GM18517 (cell line): ENCODE results near the gene TMEM30B.

ENCODE experiments used
- ATAC-seq: cut with Tn5 transposase; IDR thresholded peaks from one replicate; pipeline ENCODE4 v1.9.1; 2021; ENCODE audit warnings: mild to moderate bottlenecking, moderate library complexity; ENCODE audit not compliant: unreplicated experiment

Gene TMEM30B

DNA sequence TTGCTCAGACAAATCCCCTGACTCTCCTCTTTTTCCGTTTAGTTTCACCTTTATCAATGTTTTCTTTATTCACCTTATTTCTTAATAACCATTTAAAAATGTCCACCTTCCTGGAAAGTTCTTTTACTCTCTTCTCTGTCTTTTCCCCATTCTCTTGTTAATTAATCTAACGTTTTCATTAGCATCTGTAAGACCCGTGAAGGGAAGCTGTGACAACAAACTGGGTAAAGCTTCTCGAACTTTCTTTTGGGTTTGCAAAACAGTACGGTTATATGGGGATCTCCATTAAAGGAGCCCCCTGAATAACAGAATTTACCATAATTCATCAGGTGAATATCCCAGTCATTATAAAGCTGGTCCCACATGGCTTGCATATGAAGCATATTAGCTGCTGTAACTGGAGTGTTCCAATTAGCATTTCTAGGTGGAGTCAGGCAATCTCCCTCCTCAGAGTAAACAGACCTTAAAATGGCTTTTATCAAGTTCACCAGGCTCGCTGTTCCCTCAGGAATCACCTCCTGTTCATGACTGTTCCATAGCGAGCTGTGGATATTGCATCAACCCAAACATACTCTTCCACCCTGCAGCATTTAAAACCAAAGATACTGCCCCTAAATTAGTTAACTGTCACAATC lies 42.4 kb downstream of the TMEM30B start:
- ATAC-seq: no peak

DNA sequence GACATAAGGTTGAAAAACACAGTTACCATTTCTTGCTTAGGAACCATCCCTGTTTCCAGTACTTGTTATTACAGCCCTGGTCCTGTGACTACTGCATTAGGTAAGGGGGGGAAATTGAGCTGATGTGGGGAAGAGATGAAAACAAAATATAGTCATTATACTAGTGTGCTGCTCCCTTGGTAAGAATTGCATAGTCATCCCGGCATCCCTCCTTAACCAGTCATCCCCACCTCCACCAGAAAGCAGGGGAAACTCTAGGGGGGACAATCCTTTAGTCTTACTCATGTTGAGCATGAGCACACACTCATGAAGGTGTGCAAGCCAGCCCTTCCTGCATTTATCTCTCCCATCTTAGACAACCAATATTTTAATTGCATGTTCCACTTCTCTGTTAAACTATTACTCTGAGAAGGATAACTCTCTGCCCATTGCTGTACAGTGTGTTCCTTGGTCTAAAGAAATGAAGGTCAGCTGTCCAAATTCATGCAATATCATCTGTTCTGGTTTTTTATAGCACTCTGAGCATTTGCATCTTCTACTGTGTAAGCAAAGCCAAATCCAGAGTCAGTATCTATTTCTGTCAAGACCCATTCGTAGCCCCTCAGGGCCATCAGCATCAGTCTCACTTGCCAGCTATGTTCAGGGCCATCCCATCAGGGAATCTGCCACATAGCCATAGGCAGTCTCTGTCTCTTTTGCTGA lies 46.8 kb downstream of the TMEM30B start:
- no peak for ATAC-seq

DNA sequence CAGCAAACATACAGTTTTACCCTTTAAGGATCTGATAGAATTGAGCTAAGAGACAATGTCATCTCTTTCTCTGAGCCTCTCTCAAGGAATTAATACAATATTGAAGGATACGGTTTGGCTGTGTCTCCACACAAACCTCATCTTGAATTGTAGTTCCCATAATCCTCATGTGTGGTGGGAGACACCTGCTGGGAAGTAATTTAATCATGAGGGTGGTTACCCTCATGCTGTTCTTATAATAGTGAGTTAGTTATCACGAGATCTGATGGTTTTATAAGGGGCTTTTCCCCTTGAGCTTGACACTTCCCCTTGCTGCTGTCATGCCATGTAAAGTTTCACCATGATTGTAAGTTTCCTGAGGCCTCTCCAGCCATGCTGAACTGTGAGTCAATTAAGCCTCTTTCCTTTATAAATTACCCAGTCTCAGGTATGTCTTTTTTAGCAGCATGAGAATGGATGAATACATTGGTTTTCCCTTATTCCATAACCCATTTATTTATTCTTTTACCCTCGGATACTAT lies 47.6 kb downstream of the TMEM30B start:
- ATAC-seq: no peak

DNA sequence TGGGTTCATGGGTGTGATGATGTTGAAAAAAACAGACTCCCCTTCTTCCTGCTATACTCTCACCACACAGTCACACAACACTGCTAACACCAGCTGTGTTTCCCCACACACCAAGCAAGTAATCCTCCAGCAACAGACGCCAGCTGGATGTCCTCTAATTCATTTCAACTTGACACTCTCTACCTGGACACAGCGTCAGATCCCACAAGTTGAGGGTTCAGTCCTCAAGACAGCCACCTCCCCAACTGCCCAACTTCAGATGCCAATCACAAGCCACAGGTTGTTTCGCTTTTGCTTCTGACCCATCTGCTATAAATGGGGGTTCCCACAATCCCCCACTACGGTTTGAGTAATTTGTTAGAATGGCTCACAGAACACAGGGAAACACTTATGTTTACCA lies 49.3 kb downstream of the TMEM30B start:
- no peak for ATAC-seq

DNA sequence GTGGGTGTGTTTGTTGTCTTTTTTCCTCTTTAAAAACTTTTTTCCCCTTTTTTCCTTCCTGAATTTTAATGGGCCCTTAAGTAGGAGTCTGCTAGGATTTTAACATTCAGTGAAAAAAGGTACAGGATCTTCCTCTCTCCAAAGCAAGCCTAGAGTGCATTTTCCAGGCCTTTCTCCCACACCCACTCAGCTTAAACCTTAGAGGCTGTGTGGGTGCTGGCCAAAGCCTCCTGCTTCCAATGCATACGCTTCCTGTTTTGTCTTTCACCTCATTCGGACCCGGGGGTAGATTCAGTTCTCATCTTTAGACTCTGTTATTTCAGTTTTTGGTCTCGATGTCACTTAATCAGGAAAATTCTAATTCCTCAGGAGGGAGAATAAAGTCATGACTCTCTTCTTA lies 51.2 kb downstream of the TMEM30B start:
- ATAC-seq: no peak

DNA sequence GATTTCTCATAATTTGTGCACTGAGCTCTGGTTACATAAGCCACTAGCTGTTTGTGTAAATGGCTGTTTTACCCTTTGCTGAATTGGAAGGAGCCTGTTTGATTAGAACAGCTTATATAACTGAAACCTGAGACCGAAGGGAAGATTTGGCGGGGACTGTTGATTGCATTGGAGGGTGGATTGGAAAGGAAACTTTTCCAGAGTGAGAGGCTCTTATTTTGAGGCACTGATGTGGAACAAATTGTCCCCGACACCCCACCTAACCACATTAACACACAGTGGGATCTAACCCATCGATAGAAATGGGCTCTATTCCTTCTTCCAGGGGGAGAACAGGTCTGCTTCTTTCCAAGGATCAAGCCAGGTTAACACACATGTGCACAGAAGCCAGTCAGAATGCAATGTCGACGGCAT lies 51.7 kb downstream of the TMEM30B start:
- no peak for ATAC-seq

DNA sequence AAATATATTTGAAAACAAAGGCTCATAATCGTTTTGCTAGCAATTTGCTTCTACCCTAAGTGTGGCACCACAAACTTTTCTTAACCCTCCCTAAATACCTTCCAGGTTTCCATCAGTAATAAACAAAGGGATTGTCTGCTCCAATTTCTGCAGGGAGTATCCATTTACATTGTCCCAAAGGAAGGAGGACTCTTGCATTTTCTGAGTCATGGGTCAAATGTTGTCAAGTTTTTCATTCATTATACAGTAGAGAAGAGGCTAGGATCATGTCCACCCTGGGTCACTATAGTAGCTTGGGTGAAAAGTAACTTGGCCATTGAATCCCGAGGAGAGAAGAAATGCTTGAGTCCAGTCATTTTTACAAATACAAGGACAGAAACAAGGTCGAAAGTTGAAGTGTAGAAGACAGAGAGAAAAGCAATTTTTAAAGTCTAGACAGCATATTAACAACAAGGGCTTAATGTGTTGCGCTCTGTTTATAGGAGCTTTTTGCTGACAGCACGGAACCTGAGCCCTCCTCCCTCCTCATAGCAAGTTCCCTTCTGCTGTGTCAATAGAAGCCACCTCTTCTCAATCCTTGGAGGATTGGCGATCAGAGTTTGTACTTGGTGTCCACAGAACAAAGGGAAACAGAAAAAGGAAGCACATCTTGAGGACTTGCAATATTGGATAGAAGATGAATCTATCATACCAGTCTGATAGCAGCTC lies 53.1 kb downstream of the TMEM30B start:
- ATAC-seq: no peak
